Measurements from ENCODE around the gene TIGD1.

TIGD1 gene

GRCh38 chr2:232544674-232545073 is 5.7 kb downstream of the TIGD1 start:
- no peak for TF ChIP-seq CTCF (IDR thresholded peaks at IDR 0.05; ENCODE audit: insufficient read depth, low read depth, low read length, missing control alignments)
- H3K4me3 ChIP-seq (ENCODE audit: low read depth, low read length): no peak overlapping the region
- no peak for DNase-seq (ENCODE audit: low read depth)

- H3K4me3 ChIP-seq (ENCODE audit: low read depth, low read length): no peak overlapping the region
- TF ChIP-seq CTCF (IDR thresholded peaks at IDR 0.05; ENCODE audit: insufficient read depth, low read depth, low read length, missing control alignments): no peak
- DNase-seq (ENCODE audit: low read depth): no peak
Observed at GRCh38 chr2:232543928-232544631, 6.3 kb downstream of the TIGD1 start.

GRCh38 chr2:232543491-232543890 is 6.9 kb downstream of the TIGD1 start:
- no peak for TF ChIP-seq CTCF (IDR thresholded peaks at IDR 0.05; ENCODE audit: insufficient read depth, low read depth, low read length, missing control alignments)
- no peak for DNase-seq (ENCODE audit: low read depth)
- no peak overlapping the region for H3K4me3 ChIP-seq (ENCODE audit: low read depth, low read length)

- no peak overlapping the region for H3K4me3 ChIP-seq (ENCODE audit: low read depth, low read length)
- no peak for DNase-seq (ENCODE audit: low read depth)
- no peak for TF ChIP-seq CTCF (IDR thresholded peaks at IDR 0.05; ENCODE audit: insufficient read depth, low read depth, low read length, missing control alignments)
Observed at GRCh38 chr2:232542715-232543467, 7.5 kb downstream of the TIGD1 start.

- no peak for DNase-seq (ENCODE audit: low read depth)
- no peak overlapping the region for H3K4me3 ChIP-seq (ENCODE audit: low read depth, low read length)
- TF ChIP-seq CTCF (IDR thresholded peaks at IDR 0.05; ENCODE audit: insufficient read depth, low read depth, low read length, missing control alignments): no peak
Observed at GRCh38 chr2:232541961-232542714, 8.2 kb downstream of the TIGD1 start.

GRCh38 chr2:232541195-232541960 is 9.0 kb downstream of the TIGD1 start:
- no peak for TF ChIP-seq CTCF (IDR thresholded peaks at IDR 0.05; ENCODE audit: insufficient read depth, low read depth, low read length, missing control alignments)
- no peak for DNase-seq (ENCODE audit: low read depth)
- no peak overlapping the region for H3K4me3 ChIP-seq (ENCODE audit: low read depth, low read length)
